Transverse colon (tissue), 4 donors: ENCODE measurements around the gene ZMAT5. TPM values are rescaled to one million over a fixed set of nuclear protein-coding genes. Genes with fewer than 3 reads are reported as not detected.

Experiments
- DNase-seq: peaks from one replicate; pipeline ENCODE4 v3.0.0-alpha.2; 2019
- H3K27ac ChIP-seq, 4 donors: fragments of 200-600 bp; sonication (generic); 2 replicates each; pipeline ENCODE4 v1.5.1; 2016 to 2018; ENCODE audit warnings: inconsistent platforms in 4 of 4
- H3K27me3 ChIP-seq: fragments of 200-600 bp; sonication (generic); 2 replicates; pipeline ENCODE4 v1.5.1; 2017; ENCODE audit warnings: inconsistent platforms
- H3K36me3 ChIP-seq, 4 donors: fragments of 200-600 bp; sonication (generic); 2 replicates each; pipeline ENCODE4 v1.5.1; 2017 to 2019; ENCODE audit warnings: inconsistent platforms in 4 of 4
- H3K4me1 ChIP-seq, 4 donors: fragments of 200-600 bp; sonication (generic); 2 replicates each; pipeline ENCODE4 v1.5.1; 2017 to 2020; ENCODE audit warnings: inconsistent platforms in 4 of 4
- H3K4me3 ChIP-seq, 4 donors: fragments of 200-600 bp; sonication (generic); 1 replicate in 1 of 4; 2 replicates in 3 of 4; pipeline versions ENCODE4 v1.5.1 to v1.6.1; 2017 to 2019; ENCODE audit warnings: inconsistent platforms in 4 of 4
- H3K9me3 ChIP-seq, 2 donors: fragments of 200-600 bp; sonication (generic); 2 replicates each; pipeline ENCODE4 v1.5.1; 2017 to 2019; ENCODE audit warnings: inconsistent platforms in 2 of 2
- EP300 ChIP-seq: sonication (generic); formaldehyde crosslinking; IDR thresholded peaks from one replicate; pipeline ENCODE4 v1.6.1; 2017; ENCODE audit warnings: antibody characterized with exemption, low read depth
- POLR2A ChIP-seq: fragments of 450-650 bp; IDR thresholded peaks from one replicate; pipeline ENCODE4 v1.6.1; 2016; ENCODE audit warnings: antibody characterized with exemption, mild to moderate bottlenecking, moderate library complexity
- POLR2AphosphoS5 ChIP-seq, 3 donors: sonication (generic); formaldehyde crosslinking; IDR thresholded peaks; one replicate each; pipeline ENCODE4 v1.6.1; 2016; ENCODE audit warnings: antibody characterized with exemption in 3 of 3
- WGBS, 2 donors: methylation state at CpG; one replicate each; pipeline ENCODE4 v1.1.5; 2018; ENCODE audit warnings: low coverage in 1 of 2; 5-methylcytosine and 5-hydroxymethylcytosine counted together
- in situ Hi-C, 4 donors: fragments of 200-750 bp; cut with MboI; loops; one replicate each; pipeline versions ENCODE4 v1.15.0 to v1.15.1; 2017; ENCODE audit warnings: low sequenced_read_pairs in 3 of 4, low pct_ligation_motif_present in 1 of 4, low pct_unique_long_range_greater_than_20kb in 1 of 4
- intact Hi-C: fragments of 100-400 bp; cut with DNase I; formaldehyde crosslinking; loops from one replicate; pipeline ENCODE4 v1.15.1; 2023; ENCODE audit warnings: low total_unique reads
- total RNA-seq, 4 donors: library from RNA; depleted of rRNA; stranded (reverse); fragments of >200 nt; gene quantifications; one replicate each; pipeline ENCODE4 v1.1.0, GENCODE V29; 2016
- TF ChIP-seq, protein P1 (sequence below), 5 experiments: fragments of 200-600 bp in 3 of 5; fragments of 450-650 bp in 2 of 5; sonication (generic) in 3 of 5; IDR thresholded peaks; 1 replicate in 2 of 5; 2 replicates in 3 of 5; pipeline ENCODE4 v1.5.1; 2016 to 2017; ENCODE audit warnings: antibody characterized with exemption in 5 of 5, inconsistent platforms in 3 of 5, mild to moderate bottlenecking in 2 of 5, moderate library complexity in 1 of 5

ZMAT5 gene
- total RNA-seq, 4 donors from 2014 or later, result 13.8 to 20.2 (median 19.1) TPM; not detected in 1

DNA sequence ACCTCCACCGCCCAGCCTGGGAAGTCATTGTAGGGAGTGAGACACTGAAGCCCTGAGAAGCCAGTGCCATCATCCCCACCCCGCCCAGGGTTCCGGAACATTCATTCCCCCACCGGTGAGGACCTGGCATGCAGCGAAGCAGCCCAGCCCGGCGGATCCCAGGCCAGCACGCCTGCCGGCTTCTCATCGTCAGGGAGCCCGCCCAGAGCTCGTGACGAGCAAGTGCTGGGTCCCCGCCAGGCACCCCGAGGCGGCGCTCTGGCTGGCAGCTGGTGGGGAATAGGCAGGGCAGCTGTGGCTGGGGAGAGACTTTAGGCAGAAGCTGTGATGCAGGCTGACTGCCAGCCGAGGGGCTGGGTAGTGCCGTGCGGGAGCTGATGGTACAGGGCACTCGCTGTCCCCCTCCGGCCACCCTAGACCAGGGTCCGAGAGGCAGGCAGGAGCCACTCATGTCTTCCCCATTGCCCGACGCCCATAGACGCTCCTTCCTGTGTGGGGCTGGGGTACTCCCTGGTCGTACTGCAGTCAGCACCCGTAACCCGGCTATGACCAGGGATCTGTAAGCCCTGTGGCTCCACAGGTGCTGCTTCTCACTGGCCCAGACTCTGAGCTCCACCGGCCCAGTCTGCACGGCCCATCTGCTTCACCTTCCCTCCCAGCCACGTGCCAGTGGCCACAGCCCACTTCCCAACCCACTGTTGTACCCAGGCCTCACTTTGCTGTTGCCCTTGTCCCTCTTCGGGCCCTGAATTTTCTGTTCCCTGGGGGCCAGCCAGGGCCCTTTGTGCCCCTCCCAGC lies 71.5 kb downstream of the ZMAT5 start:
- in situ Hi-C loops, result loop anchor here in 1 of 4 donors (10.0 kb wide), 1 partner anchor 309 kb away; no protein-coding TSS in a partner anchor
- Histone ChIP-seq H3K27me3 (no peaks in the 10 kb centered on the region), H3K9me3 (no peaks in the 10 kb centered on the region), H3K4me1 (peaks cover 0 to under 1% (median under 1%) of the 10 kb centered on the region in 4 donors), H3K4me3 (no peak overlapping the region), H3K27ac (no peak overlapping the region), H3K36me3 (peaks cover 0 to 3% (median 2%) of the 10 kb centered on the region in 4 donors)
- 72 to 90% methylated on average over 2 to 26 of the region's 33 CpGs for WGBS, 2 donors
- TF ChIP-seq EP300 (no peak), POLR2A (no peak), POLR2AphosphoS5 (IDR thresholded peaks at IDR 0.05) (no peak)
- TF ChIP-seq, protein P1, sequence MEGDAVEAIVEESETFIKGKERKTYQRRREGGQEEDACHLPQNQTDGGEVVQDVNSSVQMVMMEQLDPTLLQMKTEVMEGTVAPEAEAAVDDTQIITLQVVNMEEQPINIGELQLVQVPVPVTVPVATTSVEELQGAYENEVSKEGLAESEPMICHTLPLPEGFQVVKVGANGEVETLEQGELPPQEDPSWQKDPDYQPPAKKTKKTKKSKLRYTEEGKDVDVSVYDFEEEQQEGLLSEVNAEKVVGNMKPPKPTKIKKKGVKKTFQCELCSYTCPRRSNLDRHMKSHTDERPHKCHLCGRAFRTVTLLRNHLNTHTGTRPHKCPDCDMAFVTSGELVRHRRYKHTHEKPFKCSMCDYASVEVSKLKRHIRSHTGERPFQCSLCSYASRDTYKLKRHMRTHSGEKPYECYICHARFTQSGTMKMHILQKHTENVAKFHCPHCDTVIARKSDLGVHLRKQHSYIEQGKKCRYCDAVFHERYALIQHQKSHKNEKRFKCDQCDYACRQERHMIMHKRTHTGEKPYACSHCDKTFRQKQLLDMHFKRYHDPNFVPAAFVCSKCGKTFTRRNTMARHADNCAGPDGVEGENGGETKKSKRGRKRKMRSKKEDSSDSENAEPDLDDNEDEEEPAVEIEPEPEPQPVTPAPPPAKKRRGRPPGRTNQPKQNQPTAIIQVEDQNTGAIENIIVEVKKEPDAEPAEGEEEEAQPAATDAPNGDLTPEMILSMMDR (IDR thresholded peaks at IDR 0.05), result no peak
- no peak for DNase-seq
- intact Hi-C loops, result no loop called here

DNA sequence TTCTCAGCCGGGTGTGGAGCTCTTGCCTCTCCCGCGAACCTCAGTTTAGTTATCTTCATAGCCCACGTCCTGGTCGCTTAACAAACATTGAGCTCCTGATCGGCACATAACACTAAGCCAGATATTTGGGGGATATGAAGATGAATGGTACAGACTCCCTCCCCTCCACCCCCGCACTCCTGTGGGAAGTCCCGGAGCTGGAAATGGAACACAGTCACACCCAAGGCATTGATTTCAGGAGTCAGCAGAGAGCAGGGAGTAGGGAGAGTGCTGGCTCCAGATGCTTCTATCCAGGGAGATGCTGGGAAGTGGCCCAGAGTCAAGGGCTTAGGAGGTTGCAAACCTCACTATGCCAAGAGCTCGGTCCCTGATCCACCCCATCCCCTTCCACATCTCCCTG lies 73.1 kb downstream of the ZMAT5 start:
- intact Hi-C loops (no loop called here), in situ Hi-C loops (loop anchor here in 1 of 4 donors (10.0 kb wide), 1 partner anchor 311 kb away; no protein-coding TSS in a partner anchor)
- no peak for DNase-seq
- 75% methylated on average over 9 of the region's 9 CpGs; no CpG with 5 or more reads in 1 of the 2 donors for WGBS, 2 donors
- TF ChIP-seq POLR2AphosphoS5 (IDR thresholded peaks at IDR 0.05), result no peak
- H3K27ac ChIP-seq, result no peak overlapping the region
- H3K27me3 ChIP-seq, result no peaks in the 10 kb centered on the region
- H3K36me3 ChIP-seq, result peaks cover 0 to 3% (median 2%) of the 10 kb centered on the region in 4 donors
- H3K4me3 ChIP-seq, result no peak overlapping the region
- no peaks in the 10 kb centered on the region for H3K9me3 ChIP-seq
- H3K4me1 ChIP-seq, result peaks cover 0 to 8% (median 2%) of the 10 kb centered on the region in 4 donors

DNA sequence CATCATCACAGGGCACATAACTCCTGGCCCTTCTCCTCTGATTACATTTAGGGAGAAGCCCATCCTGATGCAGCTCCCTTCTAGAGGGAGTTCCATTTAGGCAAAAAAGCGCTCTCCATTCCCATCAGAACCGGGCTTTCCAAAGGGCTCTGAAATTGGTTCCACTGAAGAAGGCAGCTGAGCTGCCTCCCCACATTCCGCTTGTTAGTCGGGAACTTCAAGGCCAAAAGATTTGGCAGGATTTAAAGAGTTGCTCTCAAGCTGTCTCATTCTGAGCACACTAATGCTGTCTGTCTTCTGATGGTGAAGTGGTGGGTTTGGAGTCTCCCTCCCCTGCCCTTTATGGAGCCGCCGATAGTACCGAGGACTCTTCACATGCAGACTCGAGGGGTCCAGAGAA lies 73.6 kb downstream of the ZMAT5 start:
- DNase-seq, result no peak
- Histone ChIP-seq H3K9me3 (no peaks in the 10 kb centered on the region), H3K4me3 (no peak overlapping the region), H3K27me3 (no peaks in the 10 kb centered on the region), H3K36me3 (peaks cover 0 to 3% (median 2%) of the 10 kb centered on the region in 4 donors), H3K4me1 (peaks cover 0 to 8% (median 2%) of the 10 kb centered on the region in 4 donors), H3K27ac (no peak overlapping the region)
- intact Hi-C loops, result no loop called here
- in situ Hi-C loops, result loop anchor here in 1 of 4 donors (10.0 kb wide), 1 partner anchor 312 kb away; no protein-coding TSS in a partner anchor
- TF ChIP-seq POLR2A (no peak), EP300 (no peak), POLR2AphosphoS5 (IDR thresholded peaks at IDR 0.05) (no peak)
- TF ChIP-seq, protein P1 (IDR thresholded peaks at IDR 0.05), result no peak
- WGBS, 2 donors, result 81% methylated on average over 8 of the region's 8 CpGs; no CpG with 5 or more reads in 1 of the 2 donors

DNA sequence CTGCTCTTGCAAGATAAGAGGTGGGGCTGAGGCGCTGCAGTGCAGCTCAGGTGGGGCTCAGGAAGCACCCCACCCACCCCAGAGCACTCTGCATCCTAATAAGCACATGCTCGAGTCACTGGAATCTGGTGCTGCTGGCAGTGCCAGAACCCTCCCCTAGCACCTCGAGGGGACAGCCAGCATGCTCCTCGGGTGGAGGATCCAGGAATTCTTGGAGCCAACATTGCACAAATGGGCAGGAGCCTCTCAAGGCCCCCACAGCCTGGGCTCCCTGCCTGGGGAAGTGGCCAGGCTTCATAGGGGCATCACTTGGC lies 74.5 kb downstream of the ZMAT5 start:
- no peak overlapping the region for H3K27ac ChIP-seq
- 57% methylated on average over 4 of the region's 4 CpGs; no CpG with 5 or more reads in 1 of the 2 donors for WGBS, 2 donors
- intact Hi-C loops, result no loop called here
- H3K9me3 ChIP-seq, result no peaks in the 10 kb centered on the region
- no peaks in the 10 kb centered on the region for H3K27me3 ChIP-seq
- H3K4me3 ChIP-seq, result no peak overlapping the region
- DNase-seq, result no peak
- TF ChIP-seq, protein P1 (IDR thresholded peaks at IDR 0.05), result no peak
- TF ChIP-seq POLR2A (no peak), EP300 (no peak), POLR2AphosphoS5 (IDR thresholded peaks at IDR 0.05) (no peak)
- peaks cover 0 to 3% (median 2%) of the 10 kb centered on the region in 4 donors for H3K36me3 ChIP-seq
- in situ Hi-C loops, result loop anchor here in 1 of 4 donors (10.0 kb wide), 1 partner anchor 313 kb away; no protein-coding TSS in a partner anchor
- peaks cover 0 to 8% (median 2%) of the 10 kb centered on the region in 4 donors for H3K4me1 ChIP-seq
